Liver (tissue), 9 donors: ENCODE results near the gene WDR19. TPM values are rescaled to one million over a fixed set of nuclear protein-coding genes. Genes with fewer than 3 reads are reported as not detected.

Experiments used
- DNase-seq: peaks from one replicate; pipeline ENCODE4 v3.0.0-alpha.2; 2017; ENCODE audit warnings: low spot score
- H3K27ac ChIP-seq, 2 donors: one replicate each; pipeline ENCODE4 v1.7.0; 2013; ENCODE audit warnings: inconsistent platforms in 2 of 2, low read length in 2 of 2, control low read depth in 1 of 2, low read depth in 1 of 2, mild to moderate bottlenecking in 1 of 2
- H3K27me3 ChIP-seq, 4 donors: one replicate each; pipeline versions ENCODE4 v1.6.1 to v1.7.0; 2013; ENCODE audit warnings: low read length in 3 of 4, inconsistent platforms in 1 of 4, mild to moderate bottlenecking in 1 of 4, moderate library complexity in 1 of 4; ENCODE audit not compliant: control insufficient read depth in 4 of 4, insufficient read depth in 4 of 4
- H3K36me3 ChIP-seq, 4 donors: one replicate each; pipeline versions ENCODE4 v1.6.1 to v1.7.0; 2013; ENCODE audit warnings: low read length in 3 of 4, mild to moderate bottlenecking in 3 of 4, low read depth in 1 of 4, moderate library complexity in 1 of 4; ENCODE audit not compliant: control insufficient read depth in 4 of 4, insufficient read depth in 3 of 4
- H3K4me1 ChIP-seq, 4 donors: one replicate each; pipeline versions ENCODE4 v1.6.1 to v1.7.0; 2013; ENCODE audit warnings: low read length in 3 of 4, mild to moderate bottlenecking in 3 of 4, moderate library complexity in 1 of 4; ENCODE audit not compliant: control insufficient read depth in 4 of 4, insufficient read depth in 4 of 4
- H3K4me3 ChIP-seq, 3 donors: one replicate each; pipeline versions ENCODE4 v1.6.1 to v1.7.0; 2013; ENCODE audit warnings: low read length in 3 of 3, control low read depth in 1 of 3, low read depth in 1 of 3, mild to moderate bottlenecking in 1 of 3
- H3K9ac ChIP-seq, 2 donors: one replicate each; pipeline ENCODE4 v1.7.0; 2013; ENCODE audit warnings: low read length in 2 of 2, mild to moderate bottlenecking in 2 of 2, moderate library complexity in 2 of 2, control low read depth in 1 of 2, low read depth in 1 of 2
- H3K9me3 ChIP-seq, 4 donors: one replicate each; pipeline versions ENCODE4 v1.6.1 to v1.7.0; 2013; ENCODE audit warnings: low read length in 3 of 4; ENCODE audit not compliant: control insufficient read depth in 4 of 4
- EGR1 ChIP-seq, 2 donors: IDR thresholded peaks; 2 replicates each; pipeline ENCODE4 v1.6.1; 2016 to 2018; ENCODE audit warnings: antibody characterized with exemption in 2 of 2, low read depth in 2 of 2
- FOXA1 ChIP-seq: IDR thresholded peaks from 2 replicates; pipeline ENCODE4 v1.6.1; 2016; ENCODE audit warnings: antibody characterized with exemption
- FOXA2 ChIP-seq: IDR thresholded peaks from 2 replicates; pipeline ENCODE4 v1.6.1; 2016; ENCODE audit warnings: antibody characterized with exemption
- GABPA ChIP-seq, 2 donors: IDR thresholded peaks in 1 of 2; conservative IDR thresholded peaks in 1 of 2; 2 replicates each; pipeline ENCODE4 v1.6.1; 2016; ENCODE audit warnings: antibody characterized with exemption in 2 of 2, mild to moderate bottlenecking in 1 of 2, moderate library complexity in 1 of 2
- HNF4A ChIP-seq, 2 donors: conservative IDR thresholded peaks; 2 replicates each; pipeline ENCODE4 v1.6.1; 2016; ENCODE audit warnings: antibody characterized with exemption in 2 of 2, mild to moderate bottlenecking in 2 of 2
- HNF4G ChIP-seq: IDR thresholded peaks from 2 replicates; pipeline ENCODE4 v1.6.1; 2016; ENCODE audit warnings: antibody characterized with exemption
- JUND ChIP-seq, 2 donors: IDR thresholded peaks; 2 replicates each; pipeline ENCODE4 v1.6.1; 2016; ENCODE audit warnings: antibody characterized with exemption in 2 of 2
- NR2F2 ChIP-seq: IDR thresholded peaks from 2 replicates; pipeline ENCODE4 v1.6.1; 2016; ENCODE audit warnings: antibody characterized with exemption
- RAD21 ChIP-seq, 2 donors: IDR thresholded peaks; 2 replicates each; pipeline ENCODE4 v1.6.1; 2016; ENCODE audit warnings: antibody characterized with exemption in 2 of 2, mild to moderate bottlenecking in 2 of 2
- RXRA ChIP-seq, 2 donors: IDR thresholded peaks; 2 replicates each; pipeline ENCODE4 v1.6.1; 2017 to 2018; ENCODE audit warnings: antibody characterized with exemption in 2 of 2, mild to moderate bottlenecking in 1 of 2
- SP1 ChIP-seq: IDR thresholded peaks from 2 replicates; pipeline ENCODE4 v1.6.1; 2018; ENCODE audit warnings: antibody characterized with exemption, mild to moderate bottlenecking
- TAF1 ChIP-seq: conservative IDR thresholded peaks from 2 replicates; pipeline ENCODE4 v1.6.1; 2016; ENCODE audit warnings: antibody characterized with exemption, mild to moderate bottlenecking
- YY1 ChIP-seq: IDR thresholded peaks from 2 replicates; pipeline ENCODE4 v1.6.1; 2016; ENCODE audit warnings: antibody characterized with exemption, mild to moderate bottlenecking
- WGBS: extraction: QIAGEN DNeasy Blood & Tissue Kit; methylation state at CpG from one replicate; pipeline ENCODE4 v1.1.7; 2013; 5-methylcytosine and 5-hydroxymethylcytosine counted together
- polyA plus RNA-seq, 2 donors: library from polyadenylated mRNA; stranded (reverse) in 1 of 2; unstranded in 1 of 2; fragments of 200-250 nt in 1 of 2; fragments of >200 nt in 1 of 2; fragmentation: Nextera tagmentation in 1 of 2; extraction: Ambion mirVana in 1 of 2; gene quantifications; one replicate each; pipeline versions ENCODE4 v1.2.1 to v1.2.3, GENCODE V29; 2013 to 2015
- total RNA-seq, 2 donors: library from RNA; depleted of rRNA; stranded (reverse); fragments of >200 nt; gene quantifications; one replicate each; pipeline ENCODE4 v1.2.3, GENCODE V29; 2014
- TF ChIP-seq, protein P1 (sequence below): fragments of 150-350 bp; IDR thresholded peaks from 2 replicates; pipeline ENCODE4 v1.5.1; 2017; ENCODE audit warnings: improper control_type of control experiment, low read depth, low read length; ENCODE audit not compliant: missing input control
- TF ChIP-seq, protein P2 (sequence below): IDR thresholded peaks from 2 replicates; pipeline ENCODE4 v1.6.1; 2016; ENCODE audit warnings: antibody characterized with exemption
- TF ChIP-seq, protein P3 (sequence below): IDR thresholded peaks from 2 replicates; pipeline ENCODE4 v1.6.1; 2016; ENCODE audit warnings: antibody characterized with exemption
- TF ChIP-seq, protein P4 (sequence below): IDR thresholded peaks from 2 replicates; pipeline ENCODE4 v1.6.1; 2016; ENCODE audit warnings: antibody characterized with exemption, mild to moderate bottlenecking
- TF ChIP-seq, protein P5 (sequence below): IDR thresholded peaks from 2 replicates; pipeline ENCODE4 v1.6.1; 2016; ENCODE audit warnings: antibody characterized with exemption
- donor health status: healthy.
- donor health status: healthy.
- donor health status: healthy.
- donor health status: healthy.
- donor health status: healthy.

Gene WDR19
- total and polyA plus RNA-seq, 4 donors: 9.5 to 34.3 (median 17.7) TPM

DNA sequence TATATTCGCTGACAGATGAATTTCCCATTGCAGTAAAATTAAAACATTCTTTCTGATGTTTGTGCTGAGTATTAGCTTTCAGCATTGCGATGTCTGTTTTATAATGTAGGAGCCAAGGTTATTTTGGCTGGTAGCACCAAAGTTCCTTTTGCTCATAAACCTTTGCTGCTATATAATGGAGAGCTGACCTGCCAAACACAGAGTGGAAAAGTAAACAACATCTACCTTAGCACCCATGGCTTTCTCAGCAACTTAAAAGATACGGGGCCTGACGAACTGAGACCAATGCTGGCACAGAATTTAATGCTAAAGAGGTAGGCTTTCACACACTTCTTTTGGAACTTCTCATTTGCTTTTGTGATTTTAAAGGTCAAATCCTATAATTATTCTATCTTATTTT, 46.0 kb downstream of the WDR19 start (continued):
- TF ChIP-seq, protein P1, sequence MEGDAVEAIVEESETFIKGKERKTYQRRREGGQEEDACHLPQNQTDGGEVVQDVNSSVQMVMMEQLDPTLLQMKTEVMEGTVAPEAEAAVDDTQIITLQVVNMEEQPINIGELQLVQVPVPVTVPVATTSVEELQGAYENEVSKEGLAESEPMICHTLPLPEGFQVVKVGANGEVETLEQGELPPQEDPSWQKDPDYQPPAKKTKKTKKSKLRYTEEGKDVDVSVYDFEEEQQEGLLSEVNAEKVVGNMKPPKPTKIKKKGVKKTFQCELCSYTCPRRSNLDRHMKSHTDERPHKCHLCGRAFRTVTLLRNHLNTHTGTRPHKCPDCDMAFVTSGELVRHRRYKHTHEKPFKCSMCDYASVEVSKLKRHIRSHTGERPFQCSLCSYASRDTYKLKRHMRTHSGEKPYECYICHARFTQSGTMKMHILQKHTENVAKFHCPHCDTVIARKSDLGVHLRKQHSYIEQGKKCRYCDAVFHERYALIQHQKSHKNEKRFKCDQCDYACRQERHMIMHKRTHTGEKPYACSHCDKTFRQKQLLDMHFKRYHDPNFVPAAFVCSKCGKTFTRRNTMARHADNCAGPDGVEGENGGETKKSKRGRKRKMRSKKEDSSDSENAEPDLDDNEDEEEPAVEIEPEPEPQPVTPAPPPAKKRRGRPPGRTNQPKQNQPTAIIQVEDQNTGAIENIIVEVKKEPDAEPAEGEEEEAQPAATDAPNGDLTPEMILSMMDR: no peak

DNA sequence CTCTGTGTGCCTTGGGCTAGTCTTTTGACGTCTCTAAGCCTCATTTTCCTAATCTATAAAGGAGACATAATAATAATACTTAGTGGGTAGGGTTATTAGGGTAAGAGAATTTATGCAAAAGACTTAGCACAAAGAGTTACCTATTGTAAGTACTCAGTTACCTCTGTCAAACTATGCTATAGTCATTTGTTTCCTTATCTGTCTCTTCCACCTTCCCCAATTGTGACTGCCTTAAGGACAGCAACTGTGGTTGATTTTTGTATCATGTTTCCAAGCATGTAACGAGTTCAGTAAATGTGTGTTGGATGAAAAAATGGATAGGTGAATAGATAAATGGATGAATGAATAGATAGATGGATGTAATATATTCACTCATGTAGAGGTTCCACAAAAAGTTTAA, 48.1 kb downstream of the WDR19 start:
- no peak overlapping the region for H3K9ac ChIP-seq

More for the DNA sequence above, 48.1 kb downstream of the WDR19 start:
- 93% methylated on average over 2 of the region's 2 CpGs for WGBS
- Histone ChIP-seq H3K4me3 (no peak overlapping the region), H3K27me3 (no peaks in the 10 kb centered on the region), H3K9me3 (no peaks in the 10 kb centered on the region), H3K36me3 (peaks cover 0 to 3% (median 0%) of the 10 kb centered on the region in 4 donors), H3K4me1 (peaks cover 5 to 23% (median 16%) of the 10 kb centered on the region in 4 donors), H3K27ac (peak overlapping the region in 1 of 2 donors; percentile 7)
- TF ChIP-seq, protein P2, sequence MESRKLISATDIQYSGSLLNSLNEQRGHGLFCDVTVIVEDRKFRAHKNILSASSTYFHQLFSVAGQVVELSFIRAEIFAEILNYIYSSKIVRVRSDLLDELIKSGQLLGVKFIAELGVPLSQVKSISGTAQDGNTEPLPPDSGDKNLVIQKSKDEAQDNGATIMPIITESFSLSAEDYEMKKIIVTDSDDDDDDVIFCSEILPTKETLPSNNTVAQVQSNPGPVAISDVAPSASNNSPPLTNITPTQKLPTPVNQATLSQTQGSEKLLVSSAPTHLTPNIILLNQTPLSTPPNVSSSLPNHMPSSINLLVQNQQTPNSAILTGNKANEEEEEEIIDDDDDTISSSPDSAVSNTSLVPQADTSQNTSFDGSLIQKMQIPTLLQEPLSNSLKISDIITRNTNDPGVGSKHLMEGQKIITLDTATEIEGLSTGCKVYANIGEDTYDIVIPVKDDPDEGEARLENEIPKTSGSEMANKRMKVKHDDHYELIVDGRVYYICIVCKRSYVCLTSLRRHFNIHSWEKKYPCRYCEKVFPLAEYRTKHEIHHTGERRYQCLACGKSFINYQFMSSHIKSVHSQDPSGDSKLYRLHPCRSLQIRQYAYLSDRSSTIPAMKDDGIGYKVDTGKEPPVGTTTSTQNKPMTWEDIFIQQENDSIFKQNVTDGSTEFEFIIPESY: no peak
- no peak for TF ChIP-seq FOXA1
- TF ChIP-seq GABPA (IDR thresholded peaks at IDR 0.05 in 1 of 2, conservative IDR thresholded peaks at IDR 0.05 in 1 of 2): no peak
- TF ChIP-seq EGR1 (IDR thresholded peaks at IDR 0.05; ENCODE audit: low read depth in 2 of 2): no peak
- no peak for TF ChIP-seq HNF4A (conservative IDR thresholded peaks at IDR 0.05)
- no peak for TF ChIP-seq RXRA (IDR thresholded peaks at IDR 0.05)
- TF ChIP-seq HNF4G: no peak
- no peak for TF ChIP-seq JUND (IDR thresholded peaks at IDR 0.05)
- TF ChIP-seq SP1: no peak
- no peak for TF ChIP-seq YY1
- no peak for TF ChIP-seq NR2F2
- TF ChIP-seq, protein P3, sequence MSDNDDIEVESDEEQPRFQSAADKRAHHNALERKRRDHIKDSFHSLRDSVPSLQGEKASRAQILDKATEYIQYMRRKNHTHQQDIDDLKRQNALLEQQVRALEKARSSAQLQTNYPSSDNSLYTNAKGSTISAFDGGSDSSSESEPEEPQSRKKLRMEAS: no peak
- TF ChIP-seq, protein P4, sequence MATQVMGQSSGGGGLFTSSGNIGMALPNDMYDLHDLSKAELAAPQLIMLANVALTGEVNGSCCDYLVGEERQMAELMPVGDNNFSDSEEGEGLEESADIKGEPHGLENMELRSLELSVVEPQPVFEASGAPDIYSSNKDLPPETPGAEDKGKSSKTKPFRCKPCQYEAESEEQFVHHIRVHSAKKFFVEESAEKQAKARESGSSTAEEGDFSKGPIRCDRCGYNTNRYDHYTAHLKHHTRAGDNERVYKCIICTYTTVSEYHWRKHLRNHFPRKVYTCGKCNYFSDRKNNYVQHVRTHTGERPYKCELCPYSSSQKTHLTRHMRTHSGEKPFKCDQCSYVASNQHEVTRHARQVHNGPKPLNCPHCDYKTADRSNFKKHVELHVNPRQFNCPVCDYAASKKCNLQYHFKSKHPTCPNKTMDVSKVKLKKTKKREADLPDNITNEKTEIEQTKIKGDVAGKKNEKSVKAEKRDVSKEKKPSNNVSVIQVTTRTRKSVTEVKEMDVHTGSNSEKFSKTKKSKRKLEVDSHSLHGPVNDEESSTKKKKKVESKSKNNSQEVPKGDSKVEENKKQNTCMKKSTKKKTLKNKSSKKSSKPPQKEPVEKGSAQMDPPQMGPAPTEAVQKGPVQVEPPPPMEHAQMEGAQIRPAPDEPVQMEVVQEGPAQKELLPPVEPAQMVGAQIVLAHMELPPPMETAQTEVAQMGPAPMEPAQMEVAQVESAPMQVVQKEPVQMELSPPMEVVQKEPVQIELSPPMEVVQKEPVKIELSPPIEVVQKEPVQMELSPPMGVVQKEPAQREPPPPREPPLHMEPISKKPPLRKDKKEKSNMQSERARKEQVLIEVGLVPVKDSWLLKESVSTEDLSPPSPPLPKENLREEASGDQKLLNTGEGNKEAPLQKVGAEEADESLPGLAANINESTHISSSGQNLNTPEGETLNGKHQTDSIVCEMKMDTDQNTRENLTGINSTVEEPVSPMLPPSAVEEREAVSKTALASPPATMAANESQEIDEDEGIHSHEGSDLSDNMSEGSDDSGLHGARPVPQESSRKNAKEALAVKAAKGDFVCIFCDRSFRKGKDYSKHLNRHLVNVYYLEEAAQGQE: no peak
- TF ChIP-seq RAD21 (IDR thresholded peaks at IDR 0.05): no peak
- no peak for TF ChIP-seq FOXA2
- TF ChIP-seq TAF1: no peak
- TF ChIP-seq, protein P5, sequence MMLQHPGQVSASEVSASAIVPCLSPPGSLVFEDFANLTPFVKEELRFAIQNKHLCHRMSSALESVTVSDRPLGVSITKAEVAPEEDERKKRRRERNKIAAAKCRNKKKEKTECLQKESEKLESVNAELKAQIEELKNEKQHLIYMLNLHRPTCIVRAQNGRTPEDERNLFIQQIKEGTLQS: no peak
- DNase-seq: no peak
